Vagina (tissue), 2 donors: ENCODE measurements around the gene TSPAN33. TPM values are rescaled to one million over a fixed set of nuclear protein-coding genes. Genes with fewer than 3 reads are reported as not detected.

Experiments used
- DNase-seq, 2 donors: peaks; one replicate each; pipeline ENCODE4 v3.0.0-alpha.2; 2017; ENCODE audit errors: extremely low spot score in 2 of 2
- H3K27ac ChIP-seq: fragments of 200-600 bp; sonication (generic); one replicate; pipeline ENCODE4 v1.5.1; 2019
- H3K27me3 ChIP-seq: fragments of 200-600 bp; sonication (generic); one replicate; pipeline ENCODE4 v1.5.1; 2019
- H3K36me3 ChIP-seq, 2 donors: fragments of 200-600 bp; sonication (generic); one replicate each; pipeline ENCODE4 v1.5.1; 2017 to 2019
- H3K4me1 ChIP-seq: fragments of 200-600 bp; sonication (generic); one replicate; pipeline ENCODE4 v1.5.1; 2019
- H3K4me3 ChIP-seq, 2 donors: fragments of 200-600 bp; sonication (generic); 1 replicate in 1 of 2; 2 replicates in 1 of 2; pipeline ENCODE4 v1.5.1; 2016 to 2019
- H3K9me3 ChIP-seq: fragments of 200-600 bp; sonication (generic); one replicate; pipeline ENCODE4 v1.5.1; 2019
- POLR2A ChIP-seq, 2 donors: fragments of 450-650 bp; IDR thresholded peaks; one replicate each; pipeline ENCODE4 v1.6.1; 2017; ENCODE audit warnings: antibody characterized with exemption in 2 of 2, mild to moderate bottlenecking in 2 of 2, moderate library complexity in 2 of 2
- POLR2AphosphoS5 ChIP-seq, 2 donors: sonication (generic); formaldehyde crosslinking; IDR thresholded peaks; one replicate each; pipeline ENCODE4 v1.9.0; 2017; ENCODE audit warnings: antibody characterized with exemption in 2 of 2, mild to moderate bottlenecking in 2 of 2, low read depth in 1 of 2; ENCODE audit not compliant: insufficient read depth in 1 of 2
- intact Hi-C: fragments of 100-400 bp; cut with DNase I; formaldehyde crosslinking; loops from one replicate; pipeline ENCODE4 v1.15.1; 2023
- total RNA-seq: library from RNA; depleted of rRNA; stranded (reverse); fragments of >200 nt; gene quantifications from one replicate; pipeline ENCODE4 v1.2.3, GENCODE V29; 2016
- TF ChIP-seq, protein P1 (sequence below), 3 experiments: fragments of 450-650 bp in 2 of 3; fragments of 200-600 bp in 1 of 3; sonication (generic) in 1 of 3; IDR thresholded peaks; one replicate each; pipeline ENCODE4 v1.5.1; 2017 to 2019; ENCODE audit warnings: antibody characterized with exemption in 3 of 3, mild to moderate bottlenecking in 2 of 3, moderate library complexity in 2 of 3

The TSPAN33 gene, protein sequence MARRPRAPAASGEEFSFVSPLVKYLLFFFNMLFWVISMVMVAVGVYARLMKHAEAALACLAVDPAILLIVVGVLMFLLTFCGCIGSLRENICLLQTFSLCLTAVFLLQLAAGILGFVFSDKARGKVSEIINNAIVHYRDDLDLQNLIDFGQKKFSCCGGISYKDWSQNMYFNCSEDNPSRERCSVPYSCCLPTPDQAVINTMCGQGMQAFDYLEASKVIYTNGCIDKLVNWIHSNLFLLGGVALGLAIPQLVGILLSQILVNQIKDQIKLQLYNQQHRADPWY
- total RNA-seq = 2.7 TPM

DNA sequence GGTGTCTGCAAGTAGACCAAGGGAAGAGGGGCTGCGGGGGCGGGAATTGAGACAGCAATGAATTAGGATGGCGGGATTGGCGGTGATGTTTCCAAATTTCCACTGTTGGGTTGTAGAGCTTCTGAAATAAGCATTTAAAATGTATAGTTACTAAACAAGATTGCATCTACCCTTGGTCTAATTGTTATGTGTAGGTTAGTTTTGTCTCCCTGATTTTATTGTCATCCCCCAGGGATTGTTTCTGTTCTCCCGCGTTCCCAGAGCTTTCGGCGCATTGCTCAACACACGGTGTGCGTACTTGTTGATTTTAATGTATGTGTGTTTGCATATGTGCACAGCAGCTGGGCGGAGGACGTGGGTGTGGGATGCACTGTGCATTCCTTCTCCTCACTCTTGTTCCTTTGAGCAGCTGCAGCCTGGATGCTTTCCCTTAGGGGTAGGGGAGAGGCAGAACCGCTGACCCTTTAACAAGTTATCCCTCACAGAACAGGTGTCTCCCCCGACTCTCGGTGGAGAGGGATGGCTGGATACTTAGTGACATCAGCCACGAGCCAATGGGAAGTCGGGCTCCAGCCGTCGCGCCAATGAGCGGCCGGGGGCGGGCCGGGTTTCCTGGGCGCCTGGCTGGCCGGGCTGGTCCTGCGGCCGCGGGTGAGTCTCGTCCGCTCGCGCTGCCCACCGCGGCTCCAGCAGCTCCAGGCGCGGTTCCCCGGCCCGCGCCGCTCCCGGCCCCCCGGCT is at the start of gene TSPAN33:
TSS of gene TSPAN33 (plus strand) at position 613 of the 739 bp plus-strand sequence. CDS start 274 bp downstream, outside the sequence.
- H3K36me3 ChIP-seq = no peaks in the 10 kb centered on the region
- TF ChIP-seq POLR2A (IDR thresholded peaks at IDR 0.05) (no peak), POLR2AphosphoS5 (IDR thresholded peaks at IDR 0.05; ENCODE audit: insufficient read depth in 1 of 2, low read depth in 1 of 2) (no peak)
- TF ChIP-seq, protein P1, sequence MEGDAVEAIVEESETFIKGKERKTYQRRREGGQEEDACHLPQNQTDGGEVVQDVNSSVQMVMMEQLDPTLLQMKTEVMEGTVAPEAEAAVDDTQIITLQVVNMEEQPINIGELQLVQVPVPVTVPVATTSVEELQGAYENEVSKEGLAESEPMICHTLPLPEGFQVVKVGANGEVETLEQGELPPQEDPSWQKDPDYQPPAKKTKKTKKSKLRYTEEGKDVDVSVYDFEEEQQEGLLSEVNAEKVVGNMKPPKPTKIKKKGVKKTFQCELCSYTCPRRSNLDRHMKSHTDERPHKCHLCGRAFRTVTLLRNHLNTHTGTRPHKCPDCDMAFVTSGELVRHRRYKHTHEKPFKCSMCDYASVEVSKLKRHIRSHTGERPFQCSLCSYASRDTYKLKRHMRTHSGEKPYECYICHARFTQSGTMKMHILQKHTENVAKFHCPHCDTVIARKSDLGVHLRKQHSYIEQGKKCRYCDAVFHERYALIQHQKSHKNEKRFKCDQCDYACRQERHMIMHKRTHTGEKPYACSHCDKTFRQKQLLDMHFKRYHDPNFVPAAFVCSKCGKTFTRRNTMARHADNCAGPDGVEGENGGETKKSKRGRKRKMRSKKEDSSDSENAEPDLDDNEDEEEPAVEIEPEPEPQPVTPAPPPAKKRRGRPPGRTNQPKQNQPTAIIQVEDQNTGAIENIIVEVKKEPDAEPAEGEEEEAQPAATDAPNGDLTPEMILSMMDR (IDR thresholded peaks at IDR 0.05) = no peak
- no peak within 1 kb of the TSS for H3K27ac ChIP-seq
- no peaks in the 10 kb centered on the region for H3K9me3 ChIP-seq
- peak within 1 kb of the TSS; percentile 49 to 58 for H3K4me3 ChIP-seq
- peaks cover 21% of the 10 kb centered on the region for H3K4me1 ChIP-seq
- no peak for DNase-seq
- no peaks in the 10 kb centered on the region for H3K27me3 ChIP-seq
- intact Hi-C loops = no loop called here

DNA sequence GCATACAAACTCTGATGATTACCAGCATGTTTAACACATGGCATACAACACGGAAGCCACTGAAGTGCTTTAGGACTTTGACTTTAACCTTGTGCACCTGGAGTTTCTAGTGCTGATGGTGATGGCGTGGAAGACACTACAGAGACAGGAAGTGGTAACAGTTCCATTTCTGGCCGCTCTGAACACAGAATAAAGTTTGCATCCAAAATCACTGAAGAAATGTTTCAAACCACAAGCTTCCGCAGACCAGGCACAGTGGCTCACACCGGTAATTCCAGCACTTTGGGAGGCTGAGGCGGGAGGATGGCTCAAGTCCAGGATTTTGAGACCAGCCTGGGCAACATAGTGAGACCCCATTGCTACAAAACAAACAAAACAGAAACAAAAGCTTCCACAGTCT is 49.2 kb upstream of the TSPAN33 start:
- H3K4me1 ChIP-seq = no peaks in the 10 kb centered on the region
- H3K27ac ChIP-seq = no peak overlapping the region
- TF ChIP-seq POLR2AphosphoS5 (IDR thresholded peaks at IDR 0.05; ENCODE audit: insufficient read depth in 1 of 2, low read depth in 1 of 2) = no peak
- intact Hi-C loops = no loop called here
- no peak for DNase-seq
- no peak overlapping the region for H3K4me3 ChIP-seq
- H3K9me3 ChIP-seq = no peaks in the 10 kb centered on the region
- no peaks in the 10 kb centered on the region for H3K36me3 ChIP-seq
- H3K27me3 ChIP-seq = no peaks in the 10 kb centered on the region

DNA sequence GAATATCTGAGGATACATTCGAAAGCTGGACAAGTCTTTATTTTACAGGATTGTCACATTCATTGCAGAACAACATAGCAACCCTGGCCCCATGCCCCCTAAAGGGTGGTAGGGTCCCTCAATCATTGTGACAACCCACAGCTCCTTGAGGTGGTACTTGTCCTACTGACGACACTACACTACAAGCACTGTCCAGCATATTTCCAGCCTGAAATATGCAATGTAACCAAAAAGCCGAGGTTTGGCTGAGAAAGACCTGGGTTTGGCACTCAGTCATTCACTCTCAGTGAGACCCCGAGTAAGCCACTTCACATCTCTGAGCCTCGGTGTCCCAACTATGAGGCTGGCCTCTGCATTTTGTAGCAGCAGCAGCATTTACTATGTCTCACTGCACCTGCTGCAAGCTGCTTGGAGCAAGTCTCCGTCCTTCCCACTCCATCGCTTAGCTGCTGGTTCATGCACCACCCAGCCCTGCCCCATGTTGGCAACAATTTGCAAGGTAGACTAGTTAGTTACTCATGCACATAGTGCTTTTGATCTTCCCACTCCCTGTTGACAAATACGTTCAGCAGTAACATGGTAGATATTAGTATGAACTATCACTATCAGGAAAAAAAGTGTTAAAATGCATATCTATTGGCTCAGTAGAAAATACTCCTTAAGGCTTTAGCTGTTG is 46.0 kb upstream of the TSPAN33 start:
- no peak for DNase-seq
- Histone ChIP-seq H3K27ac (no peak overlapping the region), H3K27me3 (no peaks in the 10 kb centered on the region), H3K4me3 (no peak overlapping the region), H3K36me3 (no peaks in the 10 kb centered on the region), H3K4me1 (no peaks in the 10 kb centered on the region), H3K9me3 (no peaks in the 10 kb centered on the region)
- intact Hi-C loops = no loop called here
- no peak for TF ChIP-seq POLR2AphosphoS5 (IDR thresholded peaks at IDR 0.05; ENCODE audit: insufficient read depth in 1 of 2, low read depth in 1 of 2)
- no peak for TF ChIP-seq POLR2A (IDR thresholded peaks at IDR 0.05)
- TF ChIP-seq, protein P1 (IDR thresholded peaks at IDR 0.05) = no peak

DNA sequence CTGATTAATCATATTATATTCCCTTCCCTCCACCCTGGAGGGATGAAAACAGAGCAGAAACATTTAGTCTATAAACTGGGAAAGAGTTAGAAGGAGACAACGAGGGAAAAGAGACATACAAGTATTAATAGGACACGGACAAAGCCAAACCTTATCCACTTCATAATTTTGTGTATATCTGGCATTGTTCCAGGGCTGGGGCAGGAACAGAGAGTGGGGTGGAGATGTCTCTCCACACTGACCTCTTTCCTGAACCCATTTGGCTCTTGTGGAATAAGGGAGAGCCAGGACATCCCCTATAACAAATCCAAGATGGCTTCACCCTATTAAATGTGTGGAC is 43.7 kb upstream of the TSPAN33 start:
- Histone ChIP-seq H3K4me3 (no peak overlapping the region), H3K36me3 (no peaks in the 10 kb centered on the region), H3K4me1 (no peaks in the 10 kb centered on the region), H3K27me3 (no peaks in the 10 kb centered on the region), H3K27ac (no peak overlapping the region), H3K9me3 (no peaks in the 10 kb centered on the region)
- DNase-seq = no peak
- no peak for TF ChIP-seq POLR2AphosphoS5 (IDR thresholded peaks at IDR 0.05; ENCODE audit: insufficient read depth in 1 of 2, low read depth in 1 of 2)
- TF ChIP-seq, protein P1 (IDR thresholded peaks at IDR 0.05) = no peak
- no peak for TF ChIP-seq POLR2A (IDR thresholded peaks at IDR 0.05)
- intact Hi-C loops = no loop called here

DNA sequence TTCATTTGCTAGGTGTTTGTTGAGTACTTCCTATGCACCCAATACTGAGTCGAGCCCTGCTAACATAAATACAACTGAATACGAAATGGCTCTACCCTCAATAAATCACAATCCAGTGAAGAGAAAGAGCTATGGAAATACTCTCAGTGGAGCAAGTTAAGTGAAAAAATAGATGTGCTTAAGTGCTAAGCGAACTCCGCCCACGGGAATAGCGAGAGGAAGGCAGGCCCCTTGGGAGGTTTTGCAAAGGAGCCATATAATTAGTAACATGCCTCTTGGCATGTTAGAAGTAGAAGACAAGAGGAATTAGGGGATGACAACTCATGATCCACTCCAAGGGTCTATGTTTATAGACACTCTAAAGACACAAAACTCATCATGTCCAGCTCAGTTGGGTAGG is 42.8 kb upstream of the TSPAN33 start:
- H3K4me3 ChIP-seq = no peak overlapping the region
- H3K9me3 ChIP-seq = no peaks in the 10 kb centered on the region
- no peaks in the 10 kb centered on the region for H3K36me3 ChIP-seq
- intact Hi-C loops = no loop called here
- no peak overlapping the region for H3K27ac ChIP-seq
- H3K27me3 ChIP-seq = no peaks in the 10 kb centered on the region
- H3K4me1 ChIP-seq = no peaks in the 10 kb centered on the region
- DNase-seq = no peak
- TF ChIP-seq POLR2A (IDR thresholded peaks at IDR 0.05) (no peak), POLR2AphosphoS5 (IDR thresholded peaks at IDR 0.05; ENCODE audit: insufficient read depth in 1 of 2, low read depth in 1 of 2) (no peak)
- TF ChIP-seq, protein P1 (IDR thresholded peaks at IDR 0.05) = no peak
